Kidney epithelial cell (primary cell): ENCODE results near the gene SLC26A1. TPM values are rescaled to one million over a fixed set of nuclear protein-coding genes. Genes with fewer than 3 reads are reported as not detected.

Experiments
- DNase-seq: peaks from one replicate; pipeline ENCODE4 v3.0.0-alpha.2; 2010; ENCODE audit warnings: low read depth
- H3K27me3 ChIP-seq: 2 replicates; pipeline ENCODE4 v1.6.0; 2011; ENCODE audit warnings: low read length; ENCODE audit not compliant: control insufficient read depth, insufficient read depth
- H3K36me3 ChIP-seq: 2 replicates; pipeline ENCODE4 v1.5.1; 2011; ENCODE audit warnings: low read length; ENCODE audit not compliant: control insufficient read depth, insufficient read depth
- H3K4me3 ChIP-seq: 2 replicates; pipeline ENCODE4 v1.5.1; 2011; ENCODE audit warnings: low read depth, mild to moderate bottlenecking, control low read depth, low read length
- total RNA-seq: library from RNA; depleted of rRNA; stranded (reverse); fragments of >200 nt; gene quantifications from 2 replicates; pipeline ENCODE4 v1.2.3, GENCODE V29; 2015
- TF ChIP-seq, protein P1 (sequence below): IDR thresholded peaks from 2 replicates; pipeline ENCODE4 v1.5.1; 2011; ENCODE audit warnings: mild to moderate bottlenecking, moderate library complexity, low read length, control low read depth, inconsistent platforms; ENCODE audit not compliant: insufficient read depth, poor library complexity, severe bottlenecking

Gene SLC26A1
- total RNA-seq, 1 donor from 2014 or later = 0.38 TPM

DNA sequence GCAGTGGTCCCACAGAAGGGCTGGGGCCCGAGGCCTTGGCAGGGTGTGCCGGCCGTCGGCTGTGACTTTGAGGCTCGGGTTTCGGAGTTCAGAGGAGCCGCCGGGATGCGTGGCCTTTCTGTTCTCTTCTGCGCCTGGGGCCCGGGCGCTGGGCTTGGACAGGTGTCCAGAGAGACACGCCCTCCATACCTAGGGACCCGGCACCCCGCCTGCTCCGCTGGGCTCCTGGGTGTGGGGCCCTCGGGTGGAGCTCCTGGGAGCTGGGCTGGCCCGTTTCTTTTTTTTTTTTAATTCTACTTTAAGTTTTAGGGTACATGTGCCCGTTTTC lies 29.5 kb upstream of the SLC26A1 start:
- TF ChIP-seq, protein P1, sequence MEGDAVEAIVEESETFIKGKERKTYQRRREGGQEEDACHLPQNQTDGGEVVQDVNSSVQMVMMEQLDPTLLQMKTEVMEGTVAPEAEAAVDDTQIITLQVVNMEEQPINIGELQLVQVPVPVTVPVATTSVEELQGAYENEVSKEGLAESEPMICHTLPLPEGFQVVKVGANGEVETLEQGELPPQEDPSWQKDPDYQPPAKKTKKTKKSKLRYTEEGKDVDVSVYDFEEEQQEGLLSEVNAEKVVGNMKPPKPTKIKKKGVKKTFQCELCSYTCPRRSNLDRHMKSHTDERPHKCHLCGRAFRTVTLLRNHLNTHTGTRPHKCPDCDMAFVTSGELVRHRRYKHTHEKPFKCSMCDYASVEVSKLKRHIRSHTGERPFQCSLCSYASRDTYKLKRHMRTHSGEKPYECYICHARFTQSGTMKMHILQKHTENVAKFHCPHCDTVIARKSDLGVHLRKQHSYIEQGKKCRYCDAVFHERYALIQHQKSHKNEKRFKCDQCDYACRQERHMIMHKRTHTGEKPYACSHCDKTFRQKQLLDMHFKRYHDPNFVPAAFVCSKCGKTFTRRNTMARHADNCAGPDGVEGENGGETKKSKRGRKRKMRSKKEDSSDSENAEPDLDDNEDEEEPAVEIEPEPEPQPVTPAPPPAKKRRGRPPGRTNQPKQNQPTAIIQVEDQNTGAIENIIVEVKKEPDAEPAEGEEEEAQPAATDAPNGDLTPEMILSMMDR = no peak
- H3K4me3 ChIP-seq = no peak overlapping the region
- H3K36me3 ChIP-seq = no peaks in the 10 kb centered on the region
- no peak for DNase-seq
- H3K27me3 ChIP-seq = no peaks in the 10 kb centered on the region

- DNase-seq = no peak
- H3K4me3 ChIP-seq = no peak overlapping the region
- H3K36me3 ChIP-seq = no peaks in the 10 kb centered on the region
- TF ChIP-seq, protein P1 = no peak
- no peaks in the 10 kb centered on the region for H3K27me3 ChIP-seq
These were observed 29.0 kb upstream of the SLC26A1 start for GRCh38 chr4:1022051-1022738.

DNA sequence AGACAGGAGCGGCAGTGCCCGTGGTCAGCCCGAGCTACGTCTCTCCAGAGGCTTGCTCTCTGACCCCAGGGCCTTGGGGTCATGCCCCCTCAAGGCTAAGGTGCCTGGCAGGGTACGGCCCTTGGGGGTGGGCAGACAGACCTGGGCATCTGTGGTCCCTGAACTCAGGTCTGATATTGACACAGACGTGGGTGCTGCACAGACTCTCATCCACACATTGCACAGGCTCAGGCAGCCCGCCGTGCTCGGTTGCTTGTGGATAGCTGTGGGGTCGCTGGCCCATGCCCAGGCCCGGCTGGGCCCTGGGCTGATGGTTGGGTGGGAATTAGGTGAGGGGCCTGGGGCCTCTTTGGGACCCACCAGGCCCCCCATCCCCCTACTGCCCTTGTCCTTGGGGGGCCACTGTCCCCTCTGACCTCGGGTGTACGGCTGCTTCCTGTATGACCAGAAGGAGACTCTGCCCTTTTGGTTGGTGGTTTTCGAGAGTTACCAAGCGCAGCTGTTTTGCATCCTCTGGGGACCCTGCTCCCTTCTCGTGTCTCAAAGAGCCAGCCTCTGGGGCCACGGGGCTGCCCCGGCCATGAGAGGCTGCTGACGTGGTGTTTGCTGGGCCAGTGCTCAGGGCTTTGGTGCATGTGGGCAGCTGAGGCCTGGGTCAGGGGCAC lies 28.3 kb upstream of the SLC26A1 start:
- DNase-seq = no peak
- H3K4me3 ChIP-seq = no peak overlapping the region
- no peaks in the 10 kb centered on the region for H3K36me3 ChIP-seq
- no peaks in the 10 kb centered on the region for H3K27me3 ChIP-seq
- TF ChIP-seq, protein P1 = no peak

DNA sequence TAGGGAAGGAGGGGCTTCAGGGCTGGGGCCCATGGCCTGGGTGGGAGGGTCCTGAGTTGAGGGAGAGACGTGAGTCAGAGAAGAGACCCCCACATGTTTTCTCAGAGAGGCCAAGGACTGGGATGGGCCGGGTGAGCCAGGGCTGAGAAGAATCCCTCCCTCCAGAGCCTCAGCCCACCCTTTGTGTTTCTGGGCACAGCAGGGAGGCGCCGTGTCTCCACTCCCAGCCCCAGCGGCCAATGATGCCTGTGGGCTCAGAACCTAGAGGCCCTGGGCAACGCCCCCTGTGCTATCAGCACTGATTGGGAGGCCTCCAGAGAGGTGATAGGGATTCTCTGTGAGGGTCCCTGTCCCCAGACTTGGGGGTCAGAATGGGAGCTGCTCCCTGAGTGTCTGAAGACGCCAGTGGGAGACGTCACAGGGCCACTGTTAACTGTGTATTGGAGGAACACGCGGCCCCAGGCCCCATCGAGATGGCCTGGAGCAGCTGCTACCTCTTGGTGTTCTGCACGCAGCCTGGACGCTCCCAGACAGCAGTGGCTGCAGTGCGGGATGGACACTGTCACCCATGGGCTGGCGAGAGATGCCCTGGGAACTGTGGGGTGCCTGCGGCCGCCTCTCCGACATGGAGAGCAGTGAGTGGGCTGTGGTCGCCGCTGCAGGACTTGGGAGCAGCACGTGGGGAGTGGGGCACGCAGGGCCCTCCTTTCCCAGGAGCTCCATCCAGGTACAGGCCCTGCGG lies 26.7 kb upstream of the SLC26A1 start:
- TF ChIP-seq, protein P1 = no peak
- H3K27me3 ChIP-seq = no peaks in the 10 kb centered on the region
- no peaks in the 10 kb centered on the region for H3K36me3 ChIP-seq
- no peak overlapping the region for H3K4me3 ChIP-seq
- DNase-seq = no peak

- no peak overlapping the region for H3K4me3 ChIP-seq
- TF ChIP-seq, protein P1 = no peak
- H3K36me3 ChIP-seq = no peaks in the 10 kb centered on the region
- DNase-seq = no peak
- H3K27me3 ChIP-seq = no peaks in the 10 kb centered on the region
These were observed 26.1 kb upstream of the SLC26A1 start for GRCh38 chr4:1019320-1019719.
